Measurements from ENCODE around the gene PLA2G6.

Gene PLA2G6

DNA sequence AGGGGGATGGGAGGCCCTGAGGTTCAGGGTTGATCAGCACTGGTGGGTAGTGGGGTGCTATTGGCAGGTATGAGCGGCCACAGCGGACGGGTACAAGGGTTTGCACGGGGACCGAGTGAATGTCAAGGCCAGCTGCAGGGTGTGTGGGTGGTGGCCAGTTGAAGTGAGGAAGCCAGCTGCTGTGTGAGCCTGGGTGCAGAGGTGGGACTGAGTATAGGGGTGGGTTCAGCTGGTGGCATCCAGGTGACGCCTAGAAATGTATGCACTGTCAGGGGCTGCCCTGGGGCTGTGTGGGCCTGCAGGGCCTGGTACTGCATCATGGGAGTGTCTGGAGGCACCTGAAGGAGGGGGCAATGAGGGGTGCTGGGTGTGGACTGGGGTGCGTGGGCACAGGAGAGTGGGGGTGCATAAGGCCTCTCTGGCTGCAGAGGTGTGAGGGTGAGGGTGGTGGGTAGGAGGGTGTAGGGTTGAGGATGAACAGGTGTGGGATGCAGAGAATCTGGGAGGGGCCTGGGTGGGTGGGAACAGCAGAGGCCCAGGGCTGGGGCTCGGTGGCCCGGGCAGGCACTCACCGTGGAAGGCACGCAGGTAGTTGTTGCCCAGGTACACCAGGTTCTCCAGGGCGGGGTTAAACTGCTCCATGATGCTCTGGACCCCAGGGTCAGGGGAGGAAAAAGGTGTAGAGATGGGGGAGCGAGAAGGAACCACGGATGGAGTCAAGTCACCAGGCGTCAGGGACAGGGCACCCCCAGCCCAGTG, 72.9 kb downstream of the PLA2G6 start:
- Histone ChIP-seq H3K36me3 (ENCODE audit: control insufficient read depth in 2 of 2, insufficient read depth in 2 of 2, low read length in 2 of 2) (no peaks in the 10 kb centered on the region), H3K4me3 (ENCODE audit: low read length in 2 of 2) (no peak overlapping the region), H3K4me1 (ENCODE audit: control insufficient read depth, insufficient read depth, low read length) (peaks cover 6% of the 10 kb centered on the region), H3K27ac (ENCODE audit: low read length) (no peak overlapping the region), H3K9ac (ENCODE audit: low read length in 2 of 2) (no peak overlapping the region), H3K9me3 (ENCODE audit: control insufficient read depth in 2 of 2, low read length in 2 of 2) (no peaks in the 10 kb centered on the region), H3K27me3 (ENCODE audit: control insufficient read depth in 1 of 2, insufficient read depth in 2 of 2, low read length in 2 of 2) (no peaks in the 10 kb centered on the region)

DNA sequence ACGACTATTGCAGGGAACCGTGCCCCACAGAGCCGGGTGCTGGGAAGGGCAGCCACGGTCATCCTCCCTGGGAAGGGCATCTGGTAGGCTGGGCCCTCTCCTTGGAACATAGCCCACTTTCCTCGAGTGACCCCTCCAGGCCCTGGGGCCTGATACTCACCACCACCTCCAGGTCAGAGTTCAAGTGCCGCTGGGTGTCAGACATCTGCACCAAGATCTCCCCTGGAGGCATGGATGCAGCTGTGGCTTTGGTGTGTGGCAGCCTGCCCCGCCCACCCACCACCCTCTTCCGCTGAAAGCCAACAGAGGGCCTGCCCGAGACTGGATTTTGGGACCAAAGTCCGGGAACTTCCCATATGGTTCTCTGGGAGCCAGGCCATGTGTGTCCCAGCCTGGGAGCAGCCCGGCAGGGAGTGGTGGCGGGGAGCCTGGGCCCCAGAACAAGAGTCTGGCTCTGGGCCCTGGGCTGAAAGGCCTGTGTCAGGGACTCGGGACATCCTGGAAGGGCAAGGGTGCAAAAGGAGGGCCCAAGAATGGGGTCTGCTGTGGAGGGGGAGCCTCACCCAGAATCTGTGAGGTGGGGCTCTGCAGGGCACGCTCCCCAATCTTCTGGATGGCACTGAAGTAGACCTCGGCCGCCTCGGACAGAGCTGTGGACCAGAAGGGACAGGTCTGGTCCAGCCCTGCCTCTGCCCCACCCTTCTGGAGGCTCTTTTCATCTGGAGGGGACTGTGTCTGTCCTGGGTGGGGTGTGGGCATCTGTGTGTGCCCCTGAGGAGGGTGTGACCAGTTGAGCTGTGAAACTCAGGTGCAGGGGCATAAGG, 73.7 kb downstream of the PLA2G6 start:
- H3K9me3 ChIP-seq (ENCODE audit: control insufficient read depth in 2 of 2, low read length in 2 of 2) = no peaks in the 10 kb centered on the region
- H3K4me1 ChIP-seq (ENCODE audit: control insufficient read depth, insufficient read depth, low read length) = peaks cover 6% of the 10 kb centered on the region
- no peak overlapping the region for H3K4me3 ChIP-seq (ENCODE audit: low read length in 2 of 2)
- H3K9ac ChIP-seq (ENCODE audit: low read length in 2 of 2) = no peak overlapping the region
- H3K27me3 ChIP-seq (ENCODE audit: control insufficient read depth in 1 of 2, insufficient read depth in 2 of 2, low read length in 2 of 2) = no peaks in the 10 kb centered on the region
- no peak overlapping the region for H3K27ac ChIP-seq (ENCODE audit: low read length)
- no peaks in the 10 kb centered on the region for H3K36me3 ChIP-seq (ENCODE audit: control insufficient read depth in 2 of 2, insufficient read depth in 2 of 2, low read length in 2 of 2)

DNA sequence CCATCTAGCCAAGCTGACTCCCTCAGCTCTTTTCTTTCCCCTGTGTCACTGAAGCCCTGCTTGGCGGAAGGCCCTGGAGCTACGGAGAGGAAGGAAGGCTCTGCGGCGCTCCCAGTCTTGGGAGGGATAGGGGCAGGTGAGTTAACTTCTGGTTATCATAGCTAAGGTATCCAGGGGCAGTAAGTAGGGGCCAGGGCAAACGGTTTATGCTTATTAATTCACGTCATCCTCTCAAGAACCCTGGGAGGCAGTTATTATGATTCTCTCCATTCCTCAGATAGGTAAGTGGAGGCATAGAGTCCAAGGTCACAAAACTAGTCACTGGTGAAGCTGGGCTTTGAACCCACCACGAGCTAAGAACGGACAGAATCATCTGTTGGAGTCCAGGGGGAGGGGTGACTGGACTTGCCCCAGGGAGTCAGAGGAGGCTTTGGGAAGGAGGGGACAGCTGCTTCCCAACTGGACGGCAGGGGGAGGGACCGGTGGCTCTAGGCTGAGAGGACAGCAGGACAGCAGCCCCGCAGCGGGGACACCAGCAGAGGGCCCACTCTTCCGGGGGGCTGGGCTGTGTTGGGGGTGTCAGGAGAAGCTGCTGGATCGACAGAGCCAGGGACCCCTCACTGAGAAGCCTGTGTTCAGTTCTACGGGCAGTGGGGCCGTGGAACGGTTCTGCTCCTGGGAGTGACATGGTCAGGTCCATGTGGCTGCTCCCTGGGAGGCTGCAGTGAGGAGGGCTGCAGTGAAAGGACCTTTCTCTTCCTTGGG, 74.6 kb downstream of the PLA2G6 start:
- no peak overlapping the region for H3K27ac ChIP-seq (ENCODE audit: low read length)
- H3K4me1 ChIP-seq (ENCODE audit: control insufficient read depth, insufficient read depth, low read length) = peaks cover 6% of the 10 kb centered on the region
- no peaks in the 10 kb centered on the region for H3K36me3 ChIP-seq (ENCODE audit: control insufficient read depth in 2 of 2, insufficient read depth in 2 of 2, low read length in 2 of 2)
- H3K27me3 ChIP-seq (ENCODE audit: control insufficient read depth in 1 of 2, insufficient read depth in 2 of 2, low read length in 2 of 2) = no peaks in the 10 kb centered on the region
- no peaks in the 10 kb centered on the region for H3K9me3 ChIP-seq (ENCODE audit: control insufficient read depth in 2 of 2, low read length in 2 of 2)
- no peak overlapping the region for H3K4me3 ChIP-seq (ENCODE audit: low read length in 2 of 2)
- no peak overlapping the region for H3K9ac ChIP-seq (ENCODE audit: low read length in 2 of 2)

DNA sequence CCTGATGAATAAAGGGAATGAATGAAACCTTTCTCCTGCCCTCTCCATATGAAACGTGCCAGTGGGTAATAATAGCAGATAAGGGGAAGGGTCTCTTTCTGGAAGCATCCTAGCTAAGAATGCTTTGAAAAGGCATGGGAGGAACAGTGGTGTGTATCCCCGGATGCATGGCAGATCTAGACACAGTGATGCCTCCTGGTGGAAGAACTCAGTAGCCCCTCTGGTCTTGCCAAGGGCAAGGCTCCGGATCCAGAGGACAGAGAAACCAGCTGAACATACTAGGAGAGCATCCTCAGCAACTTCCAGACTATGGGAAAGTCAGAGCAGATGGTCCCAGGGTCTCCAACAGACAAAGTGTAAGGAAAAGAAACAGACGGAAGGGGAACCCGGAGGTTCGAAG, 77.5 kb downstream of the PLA2G6 start:
- no peak overlapping the region for H3K9ac ChIP-seq (ENCODE audit: low read length in 2 of 2)
- peaks cover 2% of the 10 kb centered on the region for H3K4me1 ChIP-seq (ENCODE audit: control insufficient read depth, insufficient read depth, low read length)
- H3K27ac ChIP-seq (ENCODE audit: low read length) = no peak overlapping the region
- no peaks in the 10 kb centered on the region for H3K27me3 ChIP-seq (ENCODE audit: control insufficient read depth in 1 of 2, insufficient read depth in 2 of 2, low read length in 2 of 2)
- H3K36me3 ChIP-seq (ENCODE audit: control insufficient read depth in 2 of 2, insufficient read depth in 2 of 2, low read length in 2 of 2) = no peaks in the 10 kb centered on the region
- no peak overlapping the region for H3K4me3 ChIP-seq (ENCODE audit: low read length in 2 of 2)
- H3K9me3 ChIP-seq (ENCODE audit: control insufficient read depth in 2 of 2, low read length in 2 of 2) = no peaks in the 10 kb centered on the region

DNA sequence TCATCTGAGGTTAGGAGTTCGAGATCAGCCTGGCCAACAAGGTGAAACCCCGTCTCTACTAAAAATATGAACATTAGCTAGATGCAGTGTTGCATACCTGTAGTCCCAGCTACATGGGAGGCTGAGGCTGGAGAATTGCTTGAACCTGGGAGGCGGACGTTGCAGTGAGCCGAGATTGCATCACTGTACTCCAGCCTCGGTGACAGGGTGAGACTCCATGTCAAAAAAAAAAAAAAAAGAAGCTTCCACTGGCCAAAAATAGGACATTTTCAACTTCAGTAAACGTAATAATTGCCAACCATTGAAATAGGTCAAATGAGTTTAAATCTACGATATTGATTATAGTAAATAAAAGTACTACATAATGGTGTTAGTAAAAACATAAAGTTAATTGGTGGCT, 78.0 kb downstream of the PLA2G6 start:
- Histone ChIP-seq H3K27me3 (ENCODE audit: control insufficient read depth in 1 of 2, insufficient read depth in 2 of 2, low read length in 2 of 2) (no peaks in the 10 kb centered on the region), H3K4me1 (ENCODE audit: control insufficient read depth, insufficient read depth, low read length) (peaks cover 2% of the 10 kb centered on the region), H3K36me3 (ENCODE audit: control insufficient read depth in 2 of 2, insufficient read depth in 2 of 2, low read length in 2 of 2) (no peaks in the 10 kb centered on the region), H3K4me3 (ENCODE audit: low read length in 2 of 2) (no peak overlapping the region), H3K9ac (ENCODE audit: low read length in 2 of 2) (no peak overlapping the region), H3K27ac (ENCODE audit: low read length) (no peak overlapping the region), H3K9me3 (ENCODE audit: control insufficient read depth in 2 of 2, low read length in 2 of 2) (no peaks in the 10 kb centered on the region)

DNA sequence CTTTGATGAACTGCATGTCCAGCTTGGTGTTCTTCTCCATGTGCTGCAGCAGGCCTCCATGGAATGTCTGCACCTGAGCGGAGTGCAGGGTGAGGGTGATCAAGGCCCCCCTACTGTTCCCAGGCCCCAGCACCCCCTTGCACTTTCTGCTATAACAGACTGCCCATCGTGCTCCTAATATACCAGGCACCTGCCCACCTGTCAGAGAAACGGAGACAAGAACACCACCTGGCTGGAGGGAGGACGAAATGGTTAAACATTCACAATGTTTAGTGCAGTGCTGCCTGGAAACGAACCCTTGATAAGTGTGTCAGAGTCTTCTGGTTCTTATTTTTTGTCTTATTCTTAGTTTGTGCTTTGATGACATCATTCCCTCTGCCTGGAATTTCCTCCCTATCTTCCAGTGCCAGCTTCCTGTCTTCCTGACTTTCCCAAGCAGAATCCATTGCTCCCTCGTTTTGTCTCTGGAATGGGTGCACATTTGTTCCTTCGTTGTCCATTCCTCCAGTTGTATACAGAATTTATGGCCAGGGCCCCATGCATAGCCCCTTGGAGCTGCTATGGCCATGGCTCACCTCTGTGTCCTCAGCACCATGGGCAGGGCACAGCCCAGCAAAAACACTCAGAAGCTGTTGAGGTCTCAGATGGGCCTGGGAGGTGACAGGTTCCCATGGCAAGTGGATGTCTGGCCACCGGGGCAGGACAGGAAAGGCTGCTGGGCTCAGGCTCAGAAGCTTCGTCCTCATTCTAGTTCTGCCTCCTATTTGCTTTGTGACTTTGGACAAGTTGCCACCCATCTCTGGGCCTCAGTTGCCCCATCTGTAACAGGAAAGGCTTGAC, 83.0 kb downstream of the PLA2G6 start:
- Histone ChIP-seq H3K9ac (ENCODE audit: low read length in 2 of 2) (no peak overlapping the region), H3K27ac (ENCODE audit: low read length) (no peak overlapping the region)

DNA sequence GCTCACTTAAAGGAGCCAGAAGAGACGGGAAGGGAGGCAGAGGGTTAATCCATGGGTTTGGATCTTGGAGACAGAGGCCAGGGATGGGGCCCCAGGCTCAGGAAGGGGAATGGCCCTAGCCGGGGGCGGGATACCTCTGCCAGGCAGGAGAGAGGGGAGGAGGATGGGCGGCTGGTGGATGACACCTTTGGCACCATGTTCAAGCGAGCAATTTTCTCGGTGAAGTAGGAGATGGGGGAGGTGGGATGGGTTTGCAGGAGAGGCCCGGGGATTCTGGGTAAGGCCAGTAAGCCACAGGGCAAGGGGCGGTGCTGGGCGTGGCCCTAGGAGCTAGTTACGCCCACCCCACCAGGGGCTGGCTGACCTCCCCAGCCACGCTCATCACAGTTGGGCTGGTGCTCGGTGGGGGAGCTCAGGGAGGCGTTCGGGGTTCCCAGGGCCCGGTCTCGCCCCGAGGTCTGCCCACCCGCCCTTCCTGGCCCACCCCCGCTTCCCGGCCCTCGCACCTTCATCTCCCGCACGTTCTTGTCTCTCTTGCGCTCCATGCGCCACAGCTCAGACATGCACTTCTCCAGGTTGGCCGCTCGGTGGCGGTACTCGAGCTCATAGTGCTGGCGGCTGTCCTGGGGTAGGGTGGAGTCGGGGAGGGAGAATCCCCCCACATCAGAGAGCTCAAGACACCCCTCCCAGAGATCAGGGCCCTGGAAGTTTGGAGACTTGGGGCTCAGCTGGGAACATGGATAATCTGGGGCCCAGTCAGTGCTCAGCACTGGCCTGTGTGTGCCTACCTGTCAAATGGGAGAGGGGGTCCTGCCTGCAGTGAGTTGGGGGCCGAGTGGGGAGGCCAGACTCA, 83.8 kb downstream of the PLA2G6 start:
- Histone ChIP-seq H3K27me3 (ENCODE audit: control insufficient read depth in 1 of 2, insufficient read depth in 2 of 2, low read length in 2 of 2) (no peaks in the 10 kb centered on the region), H3K4me3 (ENCODE audit: low read length in 2 of 2) (no peak overlapping the region), H3K36me3 (ENCODE audit: control insufficient read depth in 2 of 2, insufficient read depth in 2 of 2, low read length in 2 of 2) (no peaks in the 10 kb centered on the region), H3K27ac (ENCODE audit: low read length) (no peak overlapping the region), H3K9me3 (ENCODE audit: control insufficient read depth in 2 of 2, low read length in 2 of 2) (no peaks in the 10 kb centered on the region), H3K9ac (ENCODE audit: low read length in 2 of 2) (no peak overlapping the region), H3K4me1 (ENCODE audit: control insufficient read depth, insufficient read depth, low read length) (no peaks in the 10 kb centered on the region)

More for the DNA sequence above, 83.0 kb downstream of the PLA2G6 start:
- Histone ChIP-seq H3K4me3 (ENCODE audit: low read length in 2 of 2) (no peak overlapping the region), H3K9me3 (ENCODE audit: control insufficient read depth in 2 of 2, low read length in 2 of 2) (no peaks in the 10 kb centered on the region), H3K4me1 (ENCODE audit: control insufficient read depth, insufficient read depth, low read length) (no peaks in the 10 kb centered on the region), H3K36me3 (ENCODE audit: control insufficient read depth in 2 of 2, insufficient read depth in 2 of 2, low read length in 2 of 2) (no peaks in the 10 kb centered on the region), H3K27me3 (ENCODE audit: control insufficient read depth in 1 of 2, insufficient read depth in 2 of 2, low read length in 2 of 2) (no peaks in the 10 kb centered on the region)

DNA sequence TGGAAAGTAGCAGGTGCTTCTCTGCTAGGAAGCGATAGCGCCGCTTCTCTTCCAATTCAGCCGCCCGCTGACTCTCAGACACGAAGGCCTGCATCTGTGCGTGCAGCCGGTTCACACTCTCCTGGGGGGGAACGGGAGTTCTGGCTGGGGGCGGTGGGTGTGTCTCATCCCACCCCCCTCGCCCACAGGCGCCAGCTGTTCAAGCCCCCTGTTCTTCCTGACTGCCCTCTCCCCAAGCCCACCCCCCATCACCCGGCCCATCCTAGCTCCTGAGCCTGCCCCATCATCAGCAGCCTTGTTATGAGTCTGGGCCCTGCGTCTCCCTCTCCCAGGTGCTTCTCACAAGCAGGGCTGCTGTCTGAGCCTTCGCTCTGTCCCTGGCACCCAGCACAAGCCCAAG, 84.6 kb downstream of the PLA2G6 start:
- H3K4me3 ChIP-seq (ENCODE audit: low read length in 2 of 2) = no peak overlapping the region
- no peaks in the 10 kb centered on the region for H3K27me3 ChIP-seq (ENCODE audit: control insufficient read depth in 1 of 2, insufficient read depth in 2 of 2, low read length in 2 of 2)
- no peaks in the 10 kb centered on the region for H3K9me3 ChIP-seq (ENCODE audit: control insufficient read depth in 2 of 2, low read length in 2 of 2)

DNA sequence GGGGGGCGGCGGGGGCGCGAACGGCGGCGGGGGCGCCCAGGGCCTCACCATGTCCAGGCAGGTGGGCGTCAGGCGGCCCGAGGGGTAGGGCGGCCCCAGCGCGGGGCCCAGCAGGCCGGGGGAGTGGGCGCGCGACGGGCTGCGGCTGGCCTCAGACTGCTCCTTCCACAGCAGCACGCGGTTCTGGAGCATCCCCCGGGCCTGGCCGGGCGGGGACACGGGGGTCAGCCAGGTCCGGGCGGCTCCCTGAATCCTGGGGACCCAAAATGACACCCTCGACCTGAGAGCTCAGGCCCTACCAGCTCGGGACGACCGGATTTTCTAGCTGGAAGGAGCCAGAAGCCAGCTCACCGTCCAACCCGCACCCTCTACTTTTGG, 92.2 kb downstream of the PLA2G6 start:
- Histone ChIP-seq H3K9ac (ENCODE audit: low read length in 2 of 2) (no peak overlapping the region), H3K4me1 (ENCODE audit: control insufficient read depth, insufficient read depth, low read length) (peaks cover 5% of the 10 kb centered on the region), H3K9me3 (ENCODE audit: control insufficient read depth in 2 of 2, low read length in 2 of 2) (no peaks in the 10 kb centered on the region), H3K36me3 (ENCODE audit: control insufficient read depth in 2 of 2, insufficient read depth in 2 of 2, low read length in 2 of 2) (no peaks in the 10 kb centered on the region), H3K4me3 (ENCODE audit: low read length in 2 of 2) (no peak overlapping the region), H3K27me3 (ENCODE audit: control insufficient read depth in 1 of 2, insufficient read depth in 2 of 2, low read length in 2 of 2) (peaks cover 14 to 20% of the 10 kb centered on the region in 2 donors), H3K27ac (ENCODE audit: low read length) (no peak overlapping the region)

More for the DNA sequence above, 84.6 kb downstream of the PLA2G6 start:
- Histone ChIP-seq H3K4me1 (ENCODE audit: control insufficient read depth, insufficient read depth, low read length) (no peaks in the 10 kb centered on the region), H3K36me3 (ENCODE audit: control insufficient read depth in 2 of 2, insufficient read depth in 2 of 2, low read length in 2 of 2) (no peaks in the 10 kb centered on the region), H3K9ac (ENCODE audit: low read length in 2 of 2) (no peak overlapping the region), H3K27ac (ENCODE audit: low read length) (no peak overlapping the region)
